K562 (cell line): Measurements from ENCODE around the gene N4BP3. TPM values are rescaled to one million over a fixed set of nuclear protein-coding genes. Genes with fewer than 3 reads are reported as not detected.

ENCODE experiments used
- BCOR ChIP-seq: fragments of 450-650 bp; IDR thresholded peaks from 2 replicates; pipeline ENCODE4 v1.6.1; 2016
- CBX8 ChIP-seq: fragments of 200-600 bp; sonication (generic); IDR thresholded peaks from 2 replicates; pipeline ENCODE4 v1.6.1; 2012; ENCODE audit warnings: borderline replicate concordance, mixed run types, low read depth, mild to moderate bottlenecking, moderate library complexity, mixed read lengths, low read length, control low read depth, inconsistent platforms; ENCODE audit not compliant: poor library complexity, severe bottlenecking; ENCODE audit errors: extremely low read depth
- CHD2 ChIP-seq: IDR thresholded peaks from 2 replicates; pipeline ENCODE4 v1.6.1; 2011; ENCODE audit warnings: low read depth, low read length
- E4F1 ChIP-seq: fragments of 250-450 bp; sonication (Bioruptor Pico); IDR thresholded peaks from 2 replicates; pipeline ENCODE4 v1.5.0; 2021; ENCODE audit warnings: mild to moderate bottlenecking, borderline replicate concordance
- ELF2 ChIP-seq: fragments of 250-450 bp; sonication (Bioruptor Pico); IDR thresholded peaks from 2 replicates; pipeline ENCODE4 v1.5.0; 2021; ENCODE audit warnings: mild to moderate bottlenecking
- HDAC6 ChIP-seq: IDR thresholded peaks from 2 replicates; pipeline ENCODE4 v1.6.1; 2012; ENCODE audit warnings: low read depth, mild to moderate bottlenecking, control low read depth, inconsistent platforms, low read length, moderate library complexity
- HNRNPLL ChIP-seq: fragments of 200-400 bp; formaldehyde crosslinking; IDR thresholded peaks from 2 replicates; pipeline ENCODE4 v1.6.1; 2017; ENCODE audit warnings: low read length, low read depth, mild to moderate bottlenecking; ENCODE audit not compliant: poor library complexity, severe bottlenecking
- NFATC3 ChIP-seq: fragments of 450-650 bp; IDR thresholded peaks from 2 replicates; pipeline ENCODE4 v1.6.1; 2017; ENCODE audit warnings: mild to moderate bottlenecking
- NR3C1 ChIP-seq: sonication (generic); formaldehyde crosslinking; IDR thresholded peaks from 2 replicates; pipeline ENCODE4 v1.8.1; 2022; ENCODE audit warnings: missing genetic modification reagents
- POLR2A ChIP-seq: fragments of 450-650 bp; conservative IDR thresholded peaks from 2 replicates; pipeline ENCODE4 v1.6.1; 2016
- POLR2G ChIP-seq: fragments of 200-400 bp; formaldehyde crosslinking; IDR thresholded peaks from 2 replicates; pipeline ENCODE4 v1.6.1; 2017; ENCODE audit warnings: low read depth, mild to moderate bottlenecking, antibody characterized with exemption, low read length, moderate library complexity
- RAD21 ChIP-seq, 2 experiments: fragments of 250-450 bp in 1 of 2; fragments of 450-650 bp in 1 of 2; sonication (Bioruptor Pico) in 1 of 2; formaldehyde crosslinking in 1 of 2; IDR thresholded peaks in 1 of 2; conservative IDR thresholded peaks in 1 of 2; 2 replicates each; pipeline versions ENCODE4 v1.4.0 to v1.8.0; 2020 to 2022; ENCODE audit warnings: mild to moderate bottlenecking in 2 of 2, moderate library complexity in 1 of 2
- SMARCC2 ChIP-seq: fragments of 450-650 bp; IDR thresholded peaks from 2 replicates; pipeline ENCODE4 v1.6.1; 2017; ENCODE audit warnings: antibody characterized with exemption, moderate library complexity, mild to moderate bottlenecking, low read depth
- SRSF7 ChIP-seq: fragments of 200-400 bp; formaldehyde crosslinking; optimal IDR thresholded peaks from 2 replicates; pipeline ENCODE3; 2017; ENCODE audit warnings: mild to moderate bottlenecking, low read depth, low read length
- SUPT5H ChIP-seq: fragments of 450-650 bp; IDR thresholded peaks from 2 replicates; pipeline ENCODE4 v1.6.1; 2016
- TAF9B ChIP-seq: fragments of 450-650 bp; IDR thresholded peaks from 2 replicates; pipeline ENCODE4 v1.6.1; 2018; ENCODE audit warnings: mild to moderate bottlenecking; ENCODE audit not compliant: partially characterized antibody
- TCF7 ChIP-seq: sonication (generic); IDR thresholded peaks from 2 replicates; pipeline ENCODE4 v1.6.1; 2016; ENCODE audit warnings: antibody characterized with exemption, borderline replicate concordance
- U2AF2 ChIP-seq: fragments of 200-400 bp; formaldehyde crosslinking; optimal IDR thresholded peaks from 2 replicates; pipeline ENCODE3; 2017; ENCODE audit warnings: low read depth, mild to moderate bottlenecking, low read length
- WHSC1 ChIP-seq: IDR thresholded peaks from one replicate; pipeline ENCODE4 v1.6.1; 2012; ENCODE audit warnings: low read length, control low read depth, inconsistent platforms
- YY1 ChIP-seq, 3 experiments: IDR thresholded peaks; 2 replicates each; pipeline ENCODE4 v1.6.1; 2011; ENCODE audit warnings: low read length in 2 of 3, mild to moderate bottlenecking in 2 of 3, moderate library complexity in 2 of 3, borderline replicate concordance in 1 of 3, control low read depth in 1 of 3, low read depth in 1 of 3; ENCODE audit not compliant: insufficient read depth in 3 of 3, insufficient replicate concordance in 2 of 3, control insufficient read depth in 1 of 3, insufficient read length in 1 of 3; ENCODE audit errors: extremely low read depth in 1 of 3
- ZNF253 ChIP-seq: fragments of 250-450 bp; sonication (Bioruptor Pico); conservative IDR thresholded peaks from 2 replicates; pipeline ENCODE4 v1.6.1; 2021; ENCODE audit warnings: mild to moderate bottlenecking
- ZNF347 ChIP-seq: fragments of 450-650 bp; formaldehyde crosslinking; IDR thresholded peaks from 2 replicates; pipeline ENCODE4 v1.4.0; 2020; ENCODE audit warnings: low read depth, mild to moderate bottlenecking, moderate library complexity
- ZNF740 ChIP-seq, 3 experiments: fragments of 200-800 bp in 1 of 3; sonication (Bioruptor generic) in 1 of 3; sonication (generic) in 1 of 3; formaldehyde crosslinking in 1 of 3; IDR thresholded peaks; 2 replicates each; pipeline versions ENCODE4 v1.6.1 to v1.8.0; 2016 to 2022; ENCODE audit warnings: mild to moderate bottlenecking in 2 of 3, missing compliant biosample characterization in 2 of 3, missing genetic modification characterization in 2 of 3, missing genetic modification reagents in 1 of 3
- polyA plus RNA-seq, 8 experiments: library from polyadenylated mRNA; depleted of rRNA in 4 of 8; stranded (reverse) in 5 of 8; unstranded in 3 of 8; fragments of >200 nt; fragmentation: Nextera tagmentation in 2 of 8; fragmentation: Illumina TruSeq in 1 of 8; extraction: Ambion mirVana in 2 of 8; extraction: Trizol in 1 of 8; gene quantifications; 2 replicates each; pipeline versions ENCODE4 v1.2.1 to v1.2.3, GENCODE V29; 2011 to 2014; ENCODE audit warnings: inconsistent platforms in 1 of 8, missing spikeins in 1 of 8
- total RNA-seq, 7 experiments: library from RNA; depleted of rRNA in 6 of 7; stranded (reverse); fragments of >200 nt in 6 of 7; fragmentation: Illumina TruSeq in 2 of 7; extraction: Trizol in 2 of 7; gene quantifications; 2 replicates each; pipeline versions ENCODE4 v1.2.1 to v1.2.3, GENCODE V29; 2011 to 2021; ENCODE audit warnings: low replicate concordance in 1 of 7
- TF ChIP-seq, protein P1 (sequence below): fragments of 250-450 bp; sonication (Bioruptor Pico); IDR thresholded peaks from 2 replicates; pipeline ENCODE4 v1.8.0; 2021; ENCODE audit warnings: borderline replicate concordance, mild to moderate bottlenecking, moderate library complexity; ENCODE audit not compliant: poor library complexity, severe bottlenecking

Gene N4BP3
- total and polyA plus RNA-seq, 9 of the 15 experiments (the other 6 are each of a cell fraction or from before 2014, with no cell fraction given): 0.06 to 7.0 (median 2.4) TPM

DNA sequence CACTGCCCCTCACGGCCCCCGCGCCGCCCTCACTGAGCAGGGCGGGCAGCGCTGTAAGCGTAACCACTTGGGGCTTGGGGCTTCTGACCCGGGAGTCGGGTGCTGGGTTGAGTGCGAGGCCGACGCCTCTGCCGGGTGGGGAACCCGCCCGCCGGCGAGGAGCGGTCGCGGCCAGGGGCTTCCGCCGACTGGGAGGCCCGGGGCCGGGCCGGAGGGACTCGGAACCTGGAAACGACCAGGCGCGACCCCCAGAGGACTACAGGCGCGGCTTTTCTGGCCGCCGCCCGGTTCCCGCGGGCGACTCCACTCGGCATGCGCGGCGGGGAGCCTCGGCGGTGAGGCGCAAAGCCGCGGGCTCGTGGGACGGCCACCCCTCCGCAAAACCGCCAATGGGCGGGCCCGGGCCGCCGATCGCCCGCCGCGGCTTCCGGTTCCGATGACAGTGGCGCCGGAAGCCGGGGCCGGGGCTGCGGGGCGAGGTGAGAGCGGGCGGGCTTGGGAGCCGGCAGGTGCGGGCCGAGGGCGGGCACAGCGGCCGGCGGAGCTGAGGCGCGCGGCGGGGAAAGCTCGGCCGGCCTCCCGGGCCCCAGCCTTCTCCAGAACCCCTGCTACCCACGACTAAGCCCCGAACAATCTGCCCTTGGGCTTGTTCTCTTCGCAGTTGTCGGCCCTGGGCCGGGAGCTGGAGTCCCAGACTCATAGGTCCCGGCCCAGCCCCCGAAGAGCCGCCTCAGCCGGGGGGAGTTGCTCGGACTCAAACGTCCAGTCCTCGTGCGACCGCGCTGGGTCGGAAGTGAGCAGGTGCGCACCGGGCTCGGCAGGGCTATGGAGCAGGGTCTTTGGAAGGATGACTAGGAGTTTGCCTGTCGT lies 17.5 kb downstream of the N4BP3 start, which contains the start of gene RMND5B (continued):
- TF ChIP-seq POLR2G: peak; percentile 92
- TF ChIP-seq SMARCC2: no peak
- TF ChIP-seq ZNF740 (CRISPR knock-in tag; IDR thresholded peaks at IDR 0.05): no peak
- no peak for TF ChIP-seq ZNF740 (tag; IDR thresholded peaks at IDR 0.05)
- no peak for TF ChIP-seq CBX8
- TF ChIP-seq YY1 (IDR thresholded peaks at IDR 0.05; ENCODE audit: borderline replicate concordance in 1 of 3, control insufficient read depth in 1 of 3, extremely low read depth in 1 of 3, insufficient read depth in 3 of 3, insufficient read length in 1 of 3, insufficient replicate concordance in 2 of 3, low read depth in 1 of 3, low read length in 2 of 3): peak in 2 of 3 experiments; percentile 28 to 58
- peak; percentile 83 for TF ChIP-seq SUPT5H
- TF ChIP-seq NFATC3: no peak
- no peak for TF ChIP-seq NR3C1 (CRISPR knock-in tag)
- TF ChIP-seq ZNF253: no peak
- TF ChIP-seq U2AF2: no peak
- no peak for TF ChIP-seq WHSC1
- TF ChIP-seq TAF9B: no peak
- peak; percentile 93 for TF ChIP-seq HNRNPLL
- TF ChIP-seq, protein P1, sequence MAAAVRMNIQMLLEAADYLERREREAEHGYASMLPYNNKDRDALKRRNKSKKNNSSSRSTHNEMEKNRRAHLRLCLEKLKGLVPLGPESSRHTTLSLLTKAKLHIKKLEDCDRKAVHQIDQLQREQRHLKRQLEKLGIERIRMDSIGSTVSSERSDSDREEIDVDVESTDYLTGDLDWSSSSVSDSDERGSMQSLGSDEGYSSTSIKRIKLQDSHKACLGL (CRISPR knock-in tag): no peak
- TF ChIP-seq TCF7: no peak
- TF ChIP-seq E4F1 (CRISPR knock-in tag): no peak
- peak; percentile 88 for TF ChIP-seq POLR2A
- no peak for TF ChIP-seq BCOR
- no peak for TF ChIP-seq SRSF7
- no peak for TF ChIP-seq RAD21 (CRISPR knock-in tag; conservative IDR thresholded peaks at IDR 0.05 in 1 of 2, IDR thresholded peaks at IDR 0.05 in 1 of 2)
- no peak for TF ChIP-seq HDAC6
- no peak for TF ChIP-seq ELF2 (CRISPR knock-in tag)
- TF ChIP-seq CHD2: no peak
- TF ChIP-seq ZNF347 (CRISPR knock-in tag): no peak
